CD14-positive monocyte (primary cell): ENCODE data around the gene SMARCAL1. TPM values are rescaled to one million over a fixed set of nuclear protein-coding genes. Genes with fewer than 3 reads are reported as not detected.

Experiments
- DNase-seq, 3 donors: peaks; one replicate each; pipeline ENCODE4 v3.0.0-alpha.2; 2011 to 2022
- H2AFZ ChIP-seq: 2 replicates; pipeline ENCODE4 v1.6.0; 2012; ENCODE audit warnings: mild to moderate bottlenecking, low read depth, low read length, inconsistent platforms; ENCODE audit not compliant: insufficient read depth, poor library complexity, severe bottlenecking
- H3K27ac ChIP-seq, 2 donors: 1 replicate in 1 of 2; 2 replicates in 1 of 2; pipeline ENCODE4 v1.5.1; 2012 to 2013; ENCODE audit warnings: low read length in 2 of 2, control low read depth in 1 of 2, inconsistent platforms in 1 of 2, low read depth in 1 of 2, mild to moderate bottlenecking in 1 of 2
- H3K27me3 ChIP-seq, 2 donors: one replicate each; pipeline versions ENCODE4 v1.6.0 to v1.6.1; 2011 to 2013; ENCODE audit warnings: low read length in 2 of 2; ENCODE audit not compliant: control insufficient read depth in 2 of 2, insufficient read depth in 2 of 2
- H3K36me3 ChIP-seq, 2 donors: replicated peaks in 1 of 2; 1 replicate in 1 of 2; 2 replicates in 1 of 2; pipeline versions ENCODE4 v1.5.1 to v1.6.1; 2012 to 2013; ENCODE audit warnings: low read length in 2 of 2, control low read depth in 1 of 2, inconsistent platforms in 1 of 2, mild to moderate bottlenecking in 1 of 2; ENCODE audit not compliant: insufficient read depth in 2 of 2, control insufficient read depth in 1 of 2
- H3K4me1 ChIP-seq, 2 donors: 1 replicate in 1 of 2; 2 replicates in 1 of 2; pipeline versions ENCODE4 v1.5.1 to v1.6.1; 2012 to 2013; ENCODE audit warnings: low read length in 2 of 2, control low read depth in 1 of 2, inconsistent platforms in 1 of 2, mild to moderate bottlenecking in 1 of 2, moderate library complexity in 1 of 2; ENCODE audit not compliant: insufficient read depth in 2 of 2, control insufficient read depth in 1 of 2
- H3K4me2 ChIP-seq: replicated peaks from 2 replicates; pipeline ENCODE3; 2012; ENCODE audit warnings: low read length, moderate library complexity, mild to moderate bottlenecking; ENCODE audit not compliant: poor library complexity, severe bottlenecking; ENCODE audit errors: extremely low read depth
- H3K4me3 ChIP-seq, 3 experiments: fragments of 200-600 bp in 1 of 3; sonication (generic) in 1 of 3; replicated peaks in 1 of 3; 1 replicate in 2 of 3; 2 replicates in 1 of 3; pipeline ENCODE4 v1.5.1; 2011 to 2013; ENCODE audit warnings: low read length in 3 of 3, mild to moderate bottlenecking in 3 of 3, control low read depth in 2 of 3, low read depth in 2 of 3, inconsistent platforms in 1 of 3, moderate library complexity in 1 of 3
- H3K79me2 ChIP-seq: 2 replicates; pipeline ENCODE4 v1.6.0; 2012; ENCODE audit warnings: mild to moderate bottlenecking, control low read depth, inconsistent platforms, low read length, moderate library complexity; ENCODE audit not compliant: insufficient read depth
- H3K9ac ChIP-seq: 2 replicates; pipeline ENCODE4 v1.6.0; 2017; ENCODE audit warnings: low read length, mild to moderate bottlenecking; ENCODE audit not compliant: insufficient read depth, poor library complexity, severe bottlenecking
- H3K9me3 ChIP-seq, 2 donors: replicated peaks in 1 of 2; 1 replicate in 1 of 2; 2 replicates in 1 of 2; pipeline versions ENCODE4 v1.5.1 to v1.6.1; 2012 to 2013; ENCODE audit warnings: low read length in 2 of 2, control low read depth in 1 of 2; ENCODE audit not compliant: control insufficient read depth in 1 of 2, insufficient read depth in 1 of 2
- H4K20me1 ChIP-seq: 2 replicates; pipeline ENCODE4 v1.6.0; 2012; ENCODE audit warnings: mild to moderate bottlenecking, low read length, control low read depth, moderate library complexity; ENCODE audit not compliant: insufficient read depth
- H3K27ac Mint-ChIP-seq, 7 donors: one replicate each; pipeline ENCODE4 v1.8.0; 2020; ENCODE audit warnings: mild to moderate bottlenecking in 7 of 7, mixed read lengths in 7 of 7, moderate library complexity in 6 of 7, inconsistent platforms in 2 of 7
- H3K27me3 Mint-ChIP-seq, 3 donors: one replicate each; pipeline ENCODE4 v1.8.0; 2021 to 2022; ENCODE audit warnings: low read depth in 3 of 3, mild to moderate bottlenecking in 3 of 3, mixed read lengths in 3 of 3, moderate library complexity in 3 of 3, inconsistent platforms in 1 of 3
- H3K36me3 Mint-ChIP-seq, 2 donors: one replicate each; pipeline ENCODE4 v1.8.0; 2020; ENCODE audit warnings: mixed read lengths in 2 of 2, inconsistent platforms in 1 of 2, mild to moderate bottlenecking in 1 of 2
- H3K4me1 Mint-ChIP-seq: one replicate; pipeline ENCODE4 v1.8.0; 2020; ENCODE audit warnings: mild to moderate bottlenecking, mixed read lengths
- H3K4me3 Mint-ChIP-seq, 2 donors: one replicate each; pipeline ENCODE4 v1.8.0; 2020; ENCODE audit warnings: mild to moderate bottlenecking in 2 of 2, mixed read lengths in 2 of 2, moderate library complexity in 1 of 2
- H3K9me3 Mint-ChIP-seq, 7 donors: one replicate each; pipeline ENCODE4 v1.8.0; 2020 to 2022; ENCODE audit warnings: mixed read lengths in 7 of 7, mild to moderate bottlenecking in 6 of 7, moderate library complexity in 6 of 7, inconsistent platforms in 2 of 7
- CTCF ChIP-seq: fragments of 200-600 bp; IDR thresholded peaks from one replicate; pipeline ENCODE4 v1.8.0; 2022; ENCODE audit warnings: antibody characterized with exemption, mild to moderate bottlenecking
- WGBS: methylation state at CpG from one replicate; pipeline ENCODE4 v1.1.5; 2013; ENCODE audit warnings: missing lambda C conversion rate; ENCODE audit not compliant: insufficient coverage; 5-methylcytosine and 5-hydroxymethylcytosine counted together
- intact Hi-C, 2 donors: fragments of 100-400 bp; cut with micrococcal nuclease; formaldehyde crosslinking; loops; one replicate each; pipeline versions ENCODE4 v1.15.0 to v1.15.1; 2023
- polyA plus RNA-seq, 3 donors: library from polyadenylated mRNA; depleted of rRNA in 1 of 3; unstranded in 2 of 3; stranded (reverse) in 1 of 3; fragments of 300-500 nt in 2 of 3; fragments of >200 nt in 1 of 3; fragmentation: Illumina TruSeq in 2 of 3; gene quantifications; 1 replicate in 2 of 3; 2 replicates in 1 of 3; pipeline ENCODE4 v1.2.3, GENCODE V29; 2012 to 2021

Gene SMARCAL1
- polyA plus RNA-seq, 3 donors: 10.5 to 13.3 (median 11.5) TPM

- Histone ChIP-seq H3K4me3 (no peak overlapping the region), H3K4me2 (no peak overlapping the region), H3K9ac (no peak overlapping the region), H3K36me3 (no peaks in the 10 kb centered on the region), H3K79me2 (no peaks in the 10 kb centered on the region), H3K27ac (no peak overlapping the region), H3K27me3 (peaks cover 3 to 8% of the 10 kb centered on the region in 2 donors), H3K9me3 (no peaks in the 10 kb centered on the region), H4K20me1 (no peaks in the 10 kb centered on the region), H3K4me1 (no peaks in the 10 kb centered on the region), H2AFZ (no peak overlapping the region)
- peaks cover 0 to 2% (median 0%) of the 10 kb centered on the region in 7 donors for H3K9me3 Mint-ChIP-seq
- TF ChIP-seq CTCF: no peak
- H3K36me3 Mint-ChIP-seq: no peaks in the 10 kb centered on the region
- WGBS: no CpG with 5 or more reads among the region's 3 CpGs
- H3K4me1 Mint-ChIP-seq: peaks cover 6% of the 10 kb centered on the region
- H3K4me3 Mint-ChIP-seq: no peak overlapping the region
- peaks cover 7 to 26% (median 9%) of the 10 kb centered on the region in 3 donors for H3K27me3 Mint-ChIP-seq
- H3K27ac Mint-ChIP-seq: no peak overlapping the region
- intact Hi-C loops: no loop called here
- no peak for DNase-seq
Observed at GRCh38 chr2:216363221-216363620, 49.1 kb upstream of the SMARCAL1 start.

- no peak for TF ChIP-seq CTCF
- H3K9me3 Mint-ChIP-seq: peaks cover 0 to 7% (median under 1%) of the 10 kb centered on the region in 7 donors
- H3K36me3 Mint-ChIP-seq: no peaks in the 10 kb centered on the region
- Histone ChIP-seq H3K36me3 (no peaks in the 10 kb centered on the region), H2AFZ (no peak overlapping the region), H3K4me2 (no peak overlapping the region), H3K27me3 (peaks cover 18 to 21% of the 10 kb centered on the region in 2 donors), H3K27ac (no peak overlapping the region), H3K4me3 (no peak overlapping the region), H3K79me2 (no peaks in the 10 kb centered on the region), H3K4me1 (no peaks in the 10 kb centered on the region), H4K20me1 (no peaks in the 10 kb centered on the region), H3K9me3 (no peaks in the 10 kb centered on the region), H3K9ac (no peak overlapping the region)
- no peak overlapping the region for H3K27ac Mint-ChIP-seq
- 100% methylated on average over 1 of the region's 2 CpGs for WGBS
- intact Hi-C loops: no loop called here
- peaks cover 21 to 49% (median 28%) of the 10 kb centered on the region in 3 donors for H3K27me3 Mint-ChIP-seq
- peaks cover 6% of the 10 kb centered on the region for H3K4me1 Mint-ChIP-seq
- no peak overlapping the region for H3K4me3 Mint-ChIP-seq
- DNase-seq: no peak
Observed at GRCh38 chr2:216365518-216365917, 46.8 kb upstream of the SMARCAL1 start.
